Thyroid gland (tissue), 4 donors: ENCODE results near the gene TNFRSF12A.

ENCODE experiments used
- CTCF ChIP-seq, 6 experiments: fragments of 200-600 bp in 3 of 6; fragments of 450-650 bp in 3 of 6; sonication (generic) in 3 of 6; IDR thresholded peaks; one replicate each; pipeline ENCODE4 v1.5.1; 2016 to 2019; ENCODE audit warnings: antibody characterized with exemption in 6 of 6, mild to moderate bottlenecking in 2 of 6, inconsistent platforms in 1 of 6, moderate library complexity in 1 of 6
- POLR2A ChIP-seq, 2 donors: fragments of 450-650 bp; IDR thresholded peaks; one replicate each; pipeline ENCODE4 v1.6.1; 2017; ENCODE audit warnings: antibody characterized with exemption in 2 of 2, mild to moderate bottlenecking in 2 of 2, moderate library complexity in 1 of 2

- TF ChIP-seq CTCF (IDR thresholded peaks at IDR 0.05) (no peak), POLR2A (IDR thresholded peaks at IDR 0.05) (no peak)
These were observed 48.8 kb upstream of the TNFRSF12A start for GRCh38 chr16:2971134-2971984.
